ENCODE data around the gene XIRP2. TPM values are rescaled to one million over a fixed set of nuclear protein-coding genes. Genes with fewer than 3 reads are reported as not detected.

XIRP2 gene
- total and polyA plus RNA-seq, 10 of the 15 experiments (the other 5 are each of a cell fraction or from before 2014, with no cell fraction given), result 0.03 TPM; not detected in 9

GRCh38 chr2:166841679-166842078 lies 46.6 kb upstream of the XIRP2 start:
- H3K9me3 ChIP-seq (replicated peaks; ENCODE audit: control insufficient read depth, insufficient read depth, low read length), result no peaks in the 10 kb centered on the region
- FAIRE-seq, result no peak
- H3K9ac ChIP-seq (ENCODE audit: control insufficient read depth, insufficient read depth, low read length), result no peak overlapping the region
- H3K79me2 ChIP-seq (ENCODE audit: control insufficient read depth, insufficient read depth, low read length), result no peaks in the 10 kb centered on the region
- CTCF ChIA-PET, result no interaction called here
- H3K36me3 ChIP-seq (ENCODE audit: control insufficient read depth in 2 of 2, insufficient read depth in 2 of 2, low read length in 1 of 2), result no peaks in the 10 kb centered on the region
- no peak overlapping the region for H3K4me2 ChIP-seq (ENCODE audit: control insufficient read depth, insufficient read depth)
- H2AFZ ChIP-seq (ENCODE audit: control insufficient read depth, low read depth, low read length), result no peak overlapping the region
- in situ Hi-C loops (cut with MboI), result no loop called here
- POLR2A ChIA-PET, result no interaction called here
- H4K20me1 ChIP-seq (ENCODE audit: control insufficient read depth, insufficient read depth), result no peaks in the 10 kb centered on the region
- BruUV-seq (replicated peaks), result no TSS peak
- no peak overlapping the region for H3K4me3 ChIP-seq
- H3K27me3 ChIP-seq (replicated peaks in 1 of 2; ENCODE audit: control insufficient read depth in 2 of 2, insufficient read depth in 2 of 2, low read length in 1 of 2), result no peaks in the 10 kb centered on the region
- RAD21 ChIA-PET (ENCODE audit: unreplicated experiment), result no interaction called here
- WGBS (ENCODE audit: insufficient coverage, insufficient replicate concordance, low lambda C conversion rate, missing lambda C conversion rate), result 4% methylated on average over 1 of the region's 1 CpG
- no peak for TF ChIP-seq CBFB (IDR thresholded peaks at IDR 0.05; ENCODE audit: low read depth)
- TF ChIP-seq ATF3 (IDR thresholded peaks at IDR 0.05; ENCODE audit: borderline replicate concordance, extremely low read depth, low read depth, low read length), result no peak
- TF ChIP-seq POLR2AphosphoS2 (IDR thresholded peaks at IDR 0.05; ENCODE audit: low read depth, low read length), result no peak
- TF ChIP-seq KAT2A (conservative IDR thresholded peaks at IDR 0.05; ENCODE audit: control insufficient read depth, low read depth, low read length), result no peak
- no peak for TF ChIP-seq ZNF687 (IDR thresholded peaks at IDR 0.05)
- TF ChIP-seq NFYA (IDR thresholded peaks at IDR 0.05; ENCODE audit: borderline replicate concordance, low read depth, low read length), result no peak
- H3K27ac ChIP-seq (ENCODE audit: control insufficient read depth, insufficient read depth), result no peak overlapping the region
- intact Hi-C loops (cut with micrococcal nuclease; ENCODE audit: unreplicated experiment), result no loop called here
- SMC1A ChIA-PET (ENCODE audit: uncharacterized antibody, unreplicated experiment), result no interaction called here
- no peaks in the 10 kb centered on the region for H3K4me1 ChIP-seq (ENCODE audit: control insufficient read depth, insufficient read depth, low read length)
- no peak for ATAC-seq
- DNase-seq (ENCODE audit: low read depth, low spot score), result no peak
